B cell (primary cell): Measurements from ENCODE around the gene CTIF.

ENCODE experiments used
- EZH2 ChIP-seq: IDR thresholded peaks from 2 replicates; pipeline ENCODE4 v1.6.1; 2012; ENCODE audit warnings: borderline replicate concordance, low read depth, mild to moderate bottlenecking, moderate library complexity, low read length; ENCODE audit not compliant: insufficient read depth, poor library complexity, severe bottlenecking
- TF ChIP-seq, protein P1 (sequence below): fragments of 200-600 bp; IDR thresholded peaks from one replicate; pipeline ENCODE4 v1.8.0; 2022; ENCODE audit warnings: antibody characterized with exemption, mild to moderate bottlenecking

DNA sequence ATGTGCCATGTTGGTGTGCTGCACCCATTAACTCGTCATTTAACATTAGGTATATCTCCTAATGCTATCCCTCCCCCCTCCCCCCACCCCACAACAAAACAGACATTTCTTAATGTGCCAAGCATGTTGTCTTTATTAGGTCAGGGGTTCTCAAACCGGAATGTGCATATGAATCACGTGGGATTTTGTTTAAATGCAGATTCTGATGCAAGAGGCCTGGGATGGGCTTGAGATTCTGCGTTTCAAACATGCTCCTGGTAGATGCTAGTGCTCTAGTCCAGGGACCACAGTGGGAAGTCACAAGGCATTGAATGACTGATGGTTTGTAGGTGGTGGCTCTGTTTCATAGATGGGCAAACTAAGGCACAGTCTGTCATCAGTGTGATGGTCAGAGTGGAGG lies 227.2 kb downstream of the CTIF start:
- TF ChIP-seq, protein P1, sequence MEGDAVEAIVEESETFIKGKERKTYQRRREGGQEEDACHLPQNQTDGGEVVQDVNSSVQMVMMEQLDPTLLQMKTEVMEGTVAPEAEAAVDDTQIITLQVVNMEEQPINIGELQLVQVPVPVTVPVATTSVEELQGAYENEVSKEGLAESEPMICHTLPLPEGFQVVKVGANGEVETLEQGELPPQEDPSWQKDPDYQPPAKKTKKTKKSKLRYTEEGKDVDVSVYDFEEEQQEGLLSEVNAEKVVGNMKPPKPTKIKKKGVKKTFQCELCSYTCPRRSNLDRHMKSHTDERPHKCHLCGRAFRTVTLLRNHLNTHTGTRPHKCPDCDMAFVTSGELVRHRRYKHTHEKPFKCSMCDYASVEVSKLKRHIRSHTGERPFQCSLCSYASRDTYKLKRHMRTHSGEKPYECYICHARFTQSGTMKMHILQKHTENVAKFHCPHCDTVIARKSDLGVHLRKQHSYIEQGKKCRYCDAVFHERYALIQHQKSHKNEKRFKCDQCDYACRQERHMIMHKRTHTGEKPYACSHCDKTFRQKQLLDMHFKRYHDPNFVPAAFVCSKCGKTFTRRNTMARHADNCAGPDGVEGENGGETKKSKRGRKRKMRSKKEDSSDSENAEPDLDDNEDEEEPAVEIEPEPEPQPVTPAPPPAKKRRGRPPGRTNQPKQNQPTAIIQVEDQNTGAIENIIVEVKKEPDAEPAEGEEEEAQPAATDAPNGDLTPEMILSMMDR = no peak
- TF ChIP-seq EZH2 = no peak
